AG10803 (cell line): ENCODE measurements around the gene TRAIP.
A peak's percentile ranks its signal among the peaks of the same experiment; 100 is the strongest.

Experiments
- DNase-seq: peaks from one replicate; pipeline ENCODE4 v3.0.0; 2010; ENCODE audit warnings: low read depth
- H3K4me3 ChIP-seq: 2 replicates; pipeline ENCODE4 v1.5.1; 2011; ENCODE audit warnings: mild to moderate bottlenecking, low read length, control low read depth
- TF ChIP-seq, protein P1 (sequence below): conservative IDR thresholded peaks from 2 replicates; pipeline ENCODE4 v1.5.1; 2011; ENCODE audit warnings: mild to moderate bottlenecking, low read length, control low read depth, inconsistent platforms

TRAIP gene

DNA sequence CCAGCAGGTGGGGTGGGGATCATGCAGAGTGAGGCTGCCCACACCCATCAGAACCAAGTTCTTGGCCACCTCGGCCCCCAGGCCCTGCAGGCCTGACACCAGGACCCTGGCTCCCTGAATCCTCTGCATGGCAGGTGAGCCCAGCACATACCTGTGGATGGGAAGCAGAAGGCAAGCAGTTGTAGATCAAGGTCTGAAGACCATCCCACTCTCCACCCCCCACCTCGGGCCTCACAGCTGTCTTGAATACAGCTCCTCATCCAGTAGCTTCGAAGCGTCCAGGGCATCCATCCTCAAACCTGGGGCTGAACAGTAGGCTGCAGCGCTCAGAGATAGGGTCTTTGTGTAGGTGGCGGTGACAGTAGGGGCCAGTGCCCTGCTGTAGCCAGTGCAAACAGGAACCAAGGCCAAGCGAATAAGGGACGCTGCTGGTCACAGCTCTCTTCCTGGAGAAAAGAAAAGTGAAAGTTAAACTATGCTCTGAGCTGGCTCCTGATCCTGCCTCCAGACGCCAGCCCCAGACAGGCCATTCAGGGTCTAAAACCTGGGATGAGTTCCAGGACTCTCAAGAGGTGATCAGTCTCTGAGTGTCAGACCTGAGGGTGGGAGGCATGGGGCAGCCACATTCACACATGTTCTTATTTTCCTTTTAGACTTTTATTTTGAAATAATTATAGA lies 42.7 kb downstream of the TRAIP start, which contains the start of gene UBA7:
UBA7 (minus strand) TSS at position 457 of the 678 bp plus-strand sequence; CDS start at position 291, 166 bp downstream.
- H3K4me3 ChIP-seq, result peak within 1 kb of the TSS; percentile 75
- TF ChIP-seq, protein P1, sequence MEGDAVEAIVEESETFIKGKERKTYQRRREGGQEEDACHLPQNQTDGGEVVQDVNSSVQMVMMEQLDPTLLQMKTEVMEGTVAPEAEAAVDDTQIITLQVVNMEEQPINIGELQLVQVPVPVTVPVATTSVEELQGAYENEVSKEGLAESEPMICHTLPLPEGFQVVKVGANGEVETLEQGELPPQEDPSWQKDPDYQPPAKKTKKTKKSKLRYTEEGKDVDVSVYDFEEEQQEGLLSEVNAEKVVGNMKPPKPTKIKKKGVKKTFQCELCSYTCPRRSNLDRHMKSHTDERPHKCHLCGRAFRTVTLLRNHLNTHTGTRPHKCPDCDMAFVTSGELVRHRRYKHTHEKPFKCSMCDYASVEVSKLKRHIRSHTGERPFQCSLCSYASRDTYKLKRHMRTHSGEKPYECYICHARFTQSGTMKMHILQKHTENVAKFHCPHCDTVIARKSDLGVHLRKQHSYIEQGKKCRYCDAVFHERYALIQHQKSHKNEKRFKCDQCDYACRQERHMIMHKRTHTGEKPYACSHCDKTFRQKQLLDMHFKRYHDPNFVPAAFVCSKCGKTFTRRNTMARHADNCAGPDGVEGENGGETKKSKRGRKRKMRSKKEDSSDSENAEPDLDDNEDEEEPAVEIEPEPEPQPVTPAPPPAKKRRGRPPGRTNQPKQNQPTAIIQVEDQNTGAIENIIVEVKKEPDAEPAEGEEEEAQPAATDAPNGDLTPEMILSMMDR, result no peak
- DNase-seq, result peak; percentile 79

DNA sequence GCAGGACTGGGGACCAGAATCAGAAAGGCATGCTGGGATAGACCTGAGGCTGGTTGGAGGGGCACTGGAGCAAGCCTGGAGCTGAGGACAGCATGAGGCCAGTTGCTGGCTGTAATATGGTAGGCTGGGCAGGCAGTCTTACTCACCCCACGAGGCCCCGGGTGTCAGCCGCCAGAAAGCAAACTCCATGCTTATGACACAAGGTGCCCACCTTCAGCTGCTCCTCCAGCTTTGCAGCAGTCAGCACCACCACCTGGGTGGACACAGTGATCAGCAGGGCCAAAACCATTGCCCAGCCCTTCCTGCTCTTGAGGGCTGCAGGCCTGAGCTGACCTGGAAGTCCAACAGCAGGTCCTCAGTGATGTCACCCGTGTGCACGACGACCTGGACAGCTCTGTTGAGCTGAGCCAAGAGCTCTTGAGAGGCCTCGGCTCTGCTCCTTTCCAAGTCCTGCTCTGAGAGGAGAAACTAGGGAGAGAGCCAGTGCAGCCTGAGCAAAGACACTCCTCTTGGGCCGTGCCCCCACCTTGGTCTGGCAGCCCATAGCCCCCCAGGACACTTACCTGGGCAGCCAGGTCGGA lies 43.4 kb downstream of the TRAIP start:
- DNase-seq, result no peak
- TF ChIP-seq, protein P1, result no peak
- peak overlapping the region; percentile 75 for H3K4me3 ChIP-seq

GRCh38 chr3:49807431-49808114 lies 48.8 kb downstream of the TRAIP start:
- TF ChIP-seq, protein P1, result no peak
- no peak overlapping the region for H3K4me3 ChIP-seq
- DNase-seq, result no peak

DNA sequence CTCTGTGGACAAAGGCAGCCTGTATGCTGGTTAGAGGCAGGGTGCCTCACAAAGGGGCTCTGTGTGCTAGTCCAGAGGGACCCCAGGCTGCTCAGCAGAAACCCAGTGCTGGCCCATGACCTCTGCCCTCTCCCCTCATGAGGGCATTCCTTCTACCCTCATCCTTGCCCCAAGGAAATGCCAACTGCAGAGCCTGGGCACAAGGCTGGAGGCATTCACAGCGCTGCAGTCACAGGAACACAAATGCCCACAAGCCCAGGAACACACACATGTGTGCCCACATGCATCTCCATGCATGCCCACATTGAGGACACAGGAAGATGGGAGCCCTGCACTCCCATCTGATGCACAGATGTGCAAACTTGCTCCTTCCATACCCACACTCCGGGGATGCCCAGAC lies 49.5 kb downstream of the TRAIP start:
- DNase-seq, result no peak
- TF ChIP-seq, protein P1, result no peak
- no peak overlapping the region for H3K4me3 ChIP-seq

- H3K4me3 ChIP-seq, result peak overlapping the region; percentile 20; the same call in 1 of the 2 replicates
- DNase-seq, result no peak
Measured at GRCh38 chr3:49805897-49806701, 50.3 kb downstream of the TRAIP start.

GRCh38 chr3:49805367-49805782 lies 51.0 kb downstream of the TRAIP start:
- peak overlapping the region; percentile 20 for H3K4me3 ChIP-seq
- DNase-seq, result peak; percentile 98
- TF ChIP-seq, protein P1, result no peak

More at GRCh38 chr3:49805897-49806701, 50.3 kb downstream of the TRAIP start:
- TF ChIP-seq, protein P1, result no peak
